ENCODE measurements around the gene COMMD8. TPM values are rescaled to one million over a fixed set of nuclear protein-coding genes. Genes with fewer than 3 reads are reported as not detected.

The COMMD8 gene
- polyA plus RNA-seq, 2 donors = 14.8 to 21.4 TPM

GRCh38 chr4:47415719-47416118 is 47.8 kb downstream of the COMMD8 start:
- no peak overlapping the region for H3K4me3 ChIP-seq (ENCODE audit: low read depth in 1 of 2, low read length in 2 of 2)
- H3K4me1 ChIP-seq (ENCODE audit: control insufficient read depth in 2 of 2, insufficient read depth in 2 of 2, low read length in 1 of 2) = no peaks in the 10 kb centered on the region
- no peaks in the 10 kb centered on the region for H3K36me3 ChIP-seq (ENCODE audit: control insufficient read depth in 2 of 2, insufficient read depth in 2 of 2, low read length in 1 of 2)
- no peaks in the 10 kb centered on the region for H3K9me3 ChIP-seq (ENCODE audit: control insufficient read depth in 2 of 2, insufficient read depth in 1 of 2, low read depth in 1 of 2, low read length in 1 of 2)
- no peaks in the 10 kb centered on the region for H3K27me3 ChIP-seq (ENCODE audit: control insufficient read depth in 1 of 2, insufficient read depth in 2 of 2, low read length in 2 of 2)
- H3K27ac ChIP-seq (ENCODE audit: low read depth in 2 of 2, low read length in 1 of 2) = no peak overlapping the region

- Histone ChIP-seq H3K9me3 (ENCODE audit: control insufficient read depth in 2 of 2, insufficient read depth in 1 of 2, low read depth in 1 of 2, low read length in 1 of 2) (no peaks in the 10 kb centered on the region), H3K27ac (ENCODE audit: low read depth in 2 of 2, low read length in 1 of 2) (no peak overlapping the region), H3K36me3 (ENCODE audit: control insufficient read depth in 2 of 2, insufficient read depth in 2 of 2, low read length in 1 of 2) (no peaks in the 10 kb centered on the region), H3K27me3 (ENCODE audit: control insufficient read depth in 1 of 2, insufficient read depth in 2 of 2, low read length in 2 of 2) (no peaks in the 10 kb centered on the region), H3K4me3 (ENCODE audit: low read depth in 1 of 2, low read length in 2 of 2) (no peak overlapping the region), H3K4me1 (ENCODE audit: control insufficient read depth in 2 of 2, insufficient read depth in 2 of 2, low read length in 1 of 2) (no peaks in the 10 kb centered on the region)
- 50 to 55% methylated on average over 2 of the region's 2 CpGs for WGBS, 2 donors
These were observed 50.0 kb downstream of the COMMD8 start for GRCh38 chr4:47413521-47413920.

- H3K27ac ChIP-seq (ENCODE audit: low read depth in 2 of 2, low read length in 1 of 2) = no peak overlapping the region
- H3K4me1 ChIP-seq (ENCODE audit: control insufficient read depth in 2 of 2, insufficient read depth in 2 of 2, low read length in 1 of 2) = no peaks in the 10 kb centered on the region
- WGBS, 2 donors = 30 to 45% methylated on average over 1 of the region's 1 CpG
- H3K9me3 ChIP-seq (ENCODE audit: control insufficient read depth in 2 of 2, insufficient read depth in 1 of 2, low read depth in 1 of 2, low read length in 1 of 2) = no peaks in the 10 kb centered on the region
- H3K27me3 ChIP-seq (ENCODE audit: control insufficient read depth in 1 of 2, insufficient read depth in 2 of 2, low read length in 2 of 2) = no peaks in the 10 kb centered on the region
- no peak overlapping the region for H3K4me3 ChIP-seq (ENCODE audit: low read depth in 1 of 2, low read length in 2 of 2)
- no peaks in the 10 kb centered on the region for H3K36me3 ChIP-seq (ENCODE audit: control insufficient read depth in 2 of 2, insufficient read depth in 2 of 2, low read length in 1 of 2)
These were observed 53.2 kb downstream of the COMMD8 start for GRCh38 chr4:47410271-47410670.

- peaks cover 0 to 2% of the 10 kb centered on the region in 2 donors for H3K27me3 ChIP-seq (ENCODE audit: control insufficient read depth in 1 of 2, insufficient read depth in 2 of 2, low read length in 2 of 2)
- H3K27ac ChIP-seq (ENCODE audit: low read depth in 2 of 2, low read length in 1 of 2) = no peak overlapping the region
- no peaks in the 10 kb centered on the region for H3K9me3 ChIP-seq (ENCODE audit: control insufficient read depth in 2 of 2, insufficient read depth in 1 of 2, low read depth in 1 of 2, low read length in 1 of 2)
- no peaks in the 10 kb centered on the region for H3K4me1 ChIP-seq (ENCODE audit: control insufficient read depth in 2 of 2, insufficient read depth in 2 of 2, low read length in 1 of 2)
- WGBS, 2 donors = 68 to 74% methylated on average over 2 of the region's 2 CpGs
- H3K36me3 ChIP-seq (ENCODE audit: control insufficient read depth in 2 of 2, insufficient read depth in 2 of 2, low read length in 1 of 2) = no peaks in the 10 kb centered on the region
- no peak overlapping the region for H3K4me3 ChIP-seq (ENCODE audit: low read depth in 1 of 2, low read length in 2 of 2)
These were observed 57.1 kb downstream of the COMMD8 start for GRCh38 chr4:47406408-47406807.

Other genes with a start within 250 kb of the COMMD8 start
- 1 to 10 TPM; 5.6 to 9.4 TPM for gene ATP10D, start 21.6 kb upstream of the COMMD8 start, polyA plus RNA-seq